ENCODE measurements around the gene ZNF101.

- TF ChIP-seq CTCF (IDR thresholded peaks at IDR 0.05) (no peak), NFYB (CRISPR knock-in tag; conservative IDR thresholded peaks at IDR 0.05; ENCODE audit: low read depth) (no peak), MAX (CRISPR knock-in tag; IDR thresholded peaks at IDR 0.05) (no peak), MLX (CRISPR knock-in tag; IDR thresholded peaks at IDR 0.05) (no peak), ZBTB21 (CRISPR knock-in tag; IDR thresholded peaks at IDR 0.05; ENCODE audit: borderline replicate concordance) (no peak), E2F1 (CRISPR knock-in tag; IDR thresholded peaks at IDR 0.05) (no peak), ZNF317 (CRISPR knock-in tag; IDR thresholded peaks at IDR 0.05; ENCODE audit: borderline replicate concordance, low read depth) (no peak), ZNF416 (CRISPR knock-in tag; IDR thresholded peaks at IDR 0.05) (no peak), NR2C2 (CRISPR knock-in tag; IDR thresholded peaks at IDR 0.05) (no peak), ZNF232 (CRISPR knock-in tag; IDR thresholded peaks at IDR 0.05) (no peak), SP1 (CRISPR knock-in tag; conservative IDR thresholded peaks at IDR 0.05) (no peak), SOX15 (CRISPR knock-in tag; IDR thresholded peaks at IDR 0.05) (no peak)
Measured at GRCh38 chr19:19633711-19634515, 34.7 kb upstream of the ZNF101 start.
